Nephron progenitor cell (in vitro differentiated cells): ENCODE measurements around the gene SYTL1.
A peak's percentile ranks its signal among the peaks of the same experiment; 100 is the strongest.

Experiments
- DNase-seq: peaks from one replicate; pipeline ENCODE4 v3.0.0; 2021
- H3K27ac Mint-ChIP-seq: 2 replicates; pipeline ENCODE4 v1.8.0; 2021; ENCODE audit warnings: mild to moderate bottlenecking, moderate library complexity, mixed read lengths
- H3K27me3 Mint-ChIP-seq: 2 replicates; pipeline ENCODE4 v1.8.0; 2021; ENCODE audit warnings: mild to moderate bottlenecking, low read depth, mixed read lengths; ENCODE audit not compliant: poor library complexity
- H3K36me3 Mint-ChIP-seq: 2 replicates; pipeline ENCODE4 v1.8.0; 2021; ENCODE audit warnings: low read depth, mixed read lengths
- H3K4me1 Mint-ChIP-seq: 2 replicates; pipeline ENCODE4 v1.8.0; 2021; ENCODE audit warnings: mixed read lengths
- H3K4me3 Mint-ChIP-seq: 2 replicates; pipeline ENCODE4 v1.8.0; 2021; ENCODE audit warnings: mild to moderate bottlenecking, moderate library complexity, mixed read lengths
- H3K9me3 Mint-ChIP-seq: 2 replicates; pipeline ENCODE4 v1.8.0; 2021; ENCODE audit warnings: mild to moderate bottlenecking, moderate library complexity, mixed read lengths
- CTCF ChIP-seq: fragments of 200-600 bp; sonication (generic); IDR thresholded peaks from 2 replicates; pipeline ENCODE4 v1.5.0; 2021; ENCODE audit warnings: antibody characterized with exemption

Gene SYTL1

GRCh38 chr1:27298632-27299384 lies 43.0 kb upstream of the SYTL1 start:
- Mint-ChIP-seq H3K4me1 (peaks cover 51% of the 10 kb centered on the region), H3K36me3 (peaks cover 18% of the 10 kb centered on the region), H3K9me3 (no peaks in the 10 kb centered on the region), H3K27me3 (no peaks in the 10 kb centered on the region), H3K4me3 (no peak overlapping the region), H3K27ac (peak overlapping the region; percentile 95)
- no peak for DNase-seq
- TF ChIP-seq CTCF, result no peak

DNA sequence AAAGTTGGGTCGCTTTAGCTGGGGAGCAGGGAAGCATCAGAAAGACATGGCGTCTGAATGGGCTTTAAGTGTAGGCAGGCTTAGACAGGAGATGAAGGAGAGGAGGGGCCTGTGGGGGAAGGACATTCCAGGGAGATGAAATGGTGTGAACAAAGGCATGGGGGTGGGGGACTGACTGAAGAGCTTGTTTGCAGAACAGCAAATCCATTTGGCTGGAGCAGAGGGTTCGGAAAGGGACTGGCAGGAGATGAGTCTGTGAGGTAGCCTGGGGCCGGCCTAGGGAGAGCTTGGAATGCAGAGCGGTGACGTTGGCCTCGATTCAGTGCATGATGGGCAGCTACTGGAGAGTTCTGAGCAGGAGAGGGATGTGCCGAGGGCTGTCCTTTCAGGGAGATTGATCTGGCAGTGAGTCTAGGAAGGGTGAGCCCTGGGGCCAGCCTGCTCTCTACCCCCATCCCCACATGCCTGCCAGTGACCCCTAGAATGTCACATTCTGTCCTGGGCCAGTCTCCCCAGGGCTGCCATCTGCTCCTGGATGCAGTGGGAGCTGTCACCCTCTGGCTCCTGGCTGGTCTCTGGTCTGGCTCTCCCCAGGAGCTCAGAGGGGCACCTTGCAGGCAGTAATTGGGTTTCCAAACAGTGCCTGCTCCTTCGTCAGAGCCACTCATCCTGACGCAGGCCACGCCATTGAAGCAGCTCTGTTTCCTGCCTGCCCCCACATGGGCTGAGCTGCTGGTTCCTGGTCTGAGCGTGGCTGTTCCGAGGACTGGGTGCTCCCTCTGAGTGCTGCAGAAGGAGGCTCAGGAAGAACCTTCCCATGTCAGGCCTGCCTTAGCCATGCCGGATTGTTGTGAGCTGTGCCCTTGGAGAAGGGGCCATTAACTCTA lies 42.2 kb upstream of the SYTL1 start:
- Mint-ChIP-seq H3K27me3 (no peaks in the 10 kb centered on the region), H3K36me3 (peaks cover 17% of the 10 kb centered on the region), H3K27ac (peak overlapping the region; percentile 95), H3K9me3 (no peaks in the 10 kb centered on the region), H3K4me1 (peaks cover 51% of the 10 kb centered on the region), H3K4me3 (no peak overlapping the region)
- no peak for TF ChIP-seq CTCF
- peak; percentile 52 for DNase-seq

- no peaks in the 10 kb centered on the region for H3K27me3 Mint-ChIP-seq
Observed at GRCh38 chr1:27300341-27301051, 41.3 kb upstream of the SYTL1 start.

DNA sequence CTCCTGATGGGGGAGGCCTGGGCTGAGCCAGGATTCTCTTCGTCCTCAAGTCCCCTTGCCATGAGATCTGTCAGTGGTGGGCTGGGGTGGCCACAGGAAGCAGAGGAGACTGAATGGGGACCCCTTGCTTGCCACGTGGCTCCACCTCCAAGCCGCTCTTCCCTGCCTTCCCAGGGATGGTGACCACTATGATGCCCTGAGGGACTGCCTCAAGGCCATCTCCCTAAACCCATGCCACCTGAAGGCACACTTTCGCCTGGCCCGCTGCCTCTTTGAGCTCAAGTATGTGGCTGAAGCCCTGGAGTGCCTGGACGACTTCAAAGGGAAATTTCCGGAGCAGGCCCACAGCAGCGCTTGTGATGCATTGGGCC lies 40.8 kb upstream of the SYTL1 start:
- no peak for DNase-seq
- Mint-ChIP-seq H3K9me3 (no peaks in the 10 kb centered on the region), H3K4me3 (no peak overlapping the region), H3K36me3 (peaks cover 17% of the 10 kb centered on the region), H3K27ac (no peak overlapping the region), H3K27me3 (no peaks in the 10 kb centered on the region), H3K4me1 (peaks cover 47% of the 10 kb centered on the region)
- peak; percentile 4 for TF ChIP-seq CTCF

More at GRCh38 chr1:27300341-27301051, 41.3 kb upstream of the SYTL1 start:
- peak; percentile 98 for TF ChIP-seq CTCF
- peaks cover 17% of the 10 kb centered on the region for H3K36me3 Mint-ChIP-seq
- H3K4me1 Mint-ChIP-seq, result peaks cover 47% of the 10 kb centered on the region
- no peak overlapping the region for H3K27ac Mint-ChIP-seq
- no peak overlapping the region for H3K4me3 Mint-ChIP-seq
- no peaks in the 10 kb centered on the region for H3K9me3 Mint-ChIP-seq
- peak; percentile 83 for DNase-seq

GRCh38 chr1:27301582-27302199 lies 40.1 kb upstream of the SYTL1 start:
- no peak overlapping the region for H3K4me3 Mint-ChIP-seq
- peaks cover 17% of the 10 kb centered on the region for H3K36me3 Mint-ChIP-seq
- DNase-seq, result no peak
- no peak for TF ChIP-seq CTCF
- H3K27me3 Mint-ChIP-seq, result no peaks in the 10 kb centered on the region
- H3K27ac Mint-ChIP-seq, result peak overlapping the region; percentile 78
- H3K4me1 Mint-ChIP-seq, result peaks cover 54% of the 10 kb centered on the region
- H3K9me3 Mint-ChIP-seq, result no peaks in the 10 kb centered on the region
